Activated CD8-positive, alpha-beta T cell treated with anti-CD3 and anti-CD28 coated beads for 36 hours (primary cell): Measurements from ENCODE around the gene LPP. TPM values are rescaled to one million over a fixed set of nuclear protein-coding genes. Genes with fewer than 3 reads are reported as not detected.

ENCODE experiments used
- ATAC-seq: fragments of 200-7000 bp; cut with Tn5 transposase; one replicate; pipeline ENCODE4 v1.10.0; 2021; ENCODE audit warnings: mild to moderate bottlenecking, moderate library complexity
- CTCF ChIA-PET: fragments of 350-600 bp; sonication (Branson Sonifier 250); formaldehyde crosslinking; loops from one replicate; lab custom pipeline; 2021; ENCODE audit warnings: antibody characterized with exemption; lab: Charles Lee
- POLR2A ChIA-PET: fragments of 350-600 bp; sonication (Branson Sonifier 250); formaldehyde crosslinking; loops from one replicate; lab custom pipeline; 2021; ENCODE audit warnings: antibody characterized with exemption; lab: Charles Lee
- DNase-seq: peaks from one replicate; pipeline ENCODE4 v3.0.0-alpha.2; 2020
- H3K27ac Mint-ChIP-seq: one replicate; pipeline ENCODE4 v1.8.0; 2021; ENCODE audit warnings: mild to moderate bottlenecking, mixed read lengths
- H3K27me3 Mint-ChIP-seq: one replicate; pipeline ENCODE4 v1.8.0; 2021; ENCODE audit warnings: mixed read lengths
- H3K36me3 Mint-ChIP-seq: one replicate; pipeline ENCODE4 v1.8.0; 2021; ENCODE audit warnings: low read depth, mixed read lengths
- H3K4me1 Mint-ChIP-seq: one replicate; pipeline ENCODE4 v1.8.0; 2021; ENCODE audit warnings: low read depth, mixed read lengths
- H3K4me3 Mint-ChIP-seq: one replicate; pipeline ENCODE4 v1.8.0; 2021; ENCODE audit warnings: mild to moderate bottlenecking, moderate library complexity, mixed read lengths
- H3K9me3 Mint-ChIP-seq: one replicate; pipeline ENCODE4 v1.8.0; 2021; ENCODE audit warnings: mixed read lengths
- intact Hi-C: fragments of 100-400 bp; cut with micrococcal nuclease; formaldehyde crosslinking; loops from one replicate; pipeline ENCODE4 v1.10.0; 2022
- total RNA-seq, 2 experiments: library from RNA; stranded (reverse); gene quantifications; one replicate each; pipeline ENCODE4 v1.2.3, GENCODE V29; 2021
- TF ChIP-seq, protein P1 (sequence below): fragments of 200-600 bp; IDR thresholded peaks from one replicate; pipeline ENCODE4 v1.8.0; 2022; ENCODE audit warnings: antibody characterized with exemption, mild to moderate bottlenecking

The LPP gene
- total RNA-seq, 2 experiments from 2014 or later = 16.4 to 22.6 TPM

DNA sequence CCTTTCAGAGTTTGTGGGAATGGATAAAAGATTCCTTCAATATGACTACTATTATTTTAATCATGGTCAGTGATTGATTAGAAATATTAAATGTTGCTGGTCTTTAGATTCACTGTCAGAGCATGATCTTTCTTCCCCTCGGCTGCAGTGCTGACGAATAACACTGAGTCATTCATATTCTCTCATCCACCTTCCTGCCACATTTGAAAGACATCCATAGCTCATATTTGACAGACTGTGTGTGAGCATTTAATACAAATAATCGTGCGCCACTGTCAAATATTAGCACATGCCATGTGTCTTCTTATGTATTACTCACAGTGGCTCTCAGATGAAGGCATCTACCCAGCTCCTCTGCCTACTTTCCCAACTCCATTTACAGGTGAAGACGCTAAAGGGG is 541.3 kb downstream of the LPP start:
- no peak for DNase-seq
- H3K4me3 Mint-ChIP-seq = no peak overlapping the region
- POLR2A ChIA-PET = no interaction called here
- TF ChIP-seq, protein P1, sequence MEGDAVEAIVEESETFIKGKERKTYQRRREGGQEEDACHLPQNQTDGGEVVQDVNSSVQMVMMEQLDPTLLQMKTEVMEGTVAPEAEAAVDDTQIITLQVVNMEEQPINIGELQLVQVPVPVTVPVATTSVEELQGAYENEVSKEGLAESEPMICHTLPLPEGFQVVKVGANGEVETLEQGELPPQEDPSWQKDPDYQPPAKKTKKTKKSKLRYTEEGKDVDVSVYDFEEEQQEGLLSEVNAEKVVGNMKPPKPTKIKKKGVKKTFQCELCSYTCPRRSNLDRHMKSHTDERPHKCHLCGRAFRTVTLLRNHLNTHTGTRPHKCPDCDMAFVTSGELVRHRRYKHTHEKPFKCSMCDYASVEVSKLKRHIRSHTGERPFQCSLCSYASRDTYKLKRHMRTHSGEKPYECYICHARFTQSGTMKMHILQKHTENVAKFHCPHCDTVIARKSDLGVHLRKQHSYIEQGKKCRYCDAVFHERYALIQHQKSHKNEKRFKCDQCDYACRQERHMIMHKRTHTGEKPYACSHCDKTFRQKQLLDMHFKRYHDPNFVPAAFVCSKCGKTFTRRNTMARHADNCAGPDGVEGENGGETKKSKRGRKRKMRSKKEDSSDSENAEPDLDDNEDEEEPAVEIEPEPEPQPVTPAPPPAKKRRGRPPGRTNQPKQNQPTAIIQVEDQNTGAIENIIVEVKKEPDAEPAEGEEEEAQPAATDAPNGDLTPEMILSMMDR = no peak
- peak; percentile 30 for ATAC-seq
- no peak overlapping the region for H3K27ac Mint-ChIP-seq
- H3K27me3 Mint-ChIP-seq = no peaks in the 10 kb centered on the region
- no peaks in the 10 kb centered on the region for H3K36me3 Mint-ChIP-seq
- peaks cover 20% of the 10 kb centered on the region for H3K4me1 Mint-ChIP-seq
- no peaks in the 10 kb centered on the region for H3K9me3 Mint-ChIP-seq
- CTCF ChIA-PET = no interaction called here
- intact Hi-C loops = no loop called here

DNA sequence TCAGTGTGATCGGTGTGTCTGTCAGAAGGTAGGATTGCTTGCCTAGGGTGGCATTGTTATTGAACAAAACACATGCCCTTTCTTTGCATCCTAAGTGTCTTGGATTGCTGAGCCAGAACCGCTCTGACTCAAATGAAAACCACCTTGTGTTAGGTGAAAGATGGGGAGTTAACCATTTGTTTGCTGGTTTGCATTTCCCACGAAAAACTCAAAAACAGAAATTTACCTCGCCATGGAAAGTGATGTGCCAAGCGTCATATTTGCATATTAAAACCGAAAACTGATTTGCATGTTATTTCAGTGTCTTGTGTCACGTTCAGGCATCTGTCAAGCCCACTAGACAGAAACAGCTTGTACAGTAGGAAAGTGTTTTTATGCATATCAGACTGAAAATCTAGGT is 543.2 kb downstream of the LPP start:
- TF ChIP-seq, protein P1 = no peak
- ChIA-PET CTCF (interaction anchor here (1.3 kb wide), 1 partner anchor 956 kb away, joined by 5 read pairs; no protein-coding TSS in a partner anchor), POLR2A (no interaction called here)
- intact Hi-C loops = no loop called here
- Mint-ChIP-seq H3K4me1 (peaks cover 33% of the 10 kb centered on the region), H3K4me3 (no peak overlapping the region), H3K27me3 (no peaks in the 10 kb centered on the region), H3K27ac (no peak overlapping the region), H3K9me3 (no peaks in the 10 kb centered on the region), H3K36me3 (no peaks in the 10 kb centered on the region)
- peak; percentile 27 for DNase-seq
- no peak for ATAC-seq

DNA sequence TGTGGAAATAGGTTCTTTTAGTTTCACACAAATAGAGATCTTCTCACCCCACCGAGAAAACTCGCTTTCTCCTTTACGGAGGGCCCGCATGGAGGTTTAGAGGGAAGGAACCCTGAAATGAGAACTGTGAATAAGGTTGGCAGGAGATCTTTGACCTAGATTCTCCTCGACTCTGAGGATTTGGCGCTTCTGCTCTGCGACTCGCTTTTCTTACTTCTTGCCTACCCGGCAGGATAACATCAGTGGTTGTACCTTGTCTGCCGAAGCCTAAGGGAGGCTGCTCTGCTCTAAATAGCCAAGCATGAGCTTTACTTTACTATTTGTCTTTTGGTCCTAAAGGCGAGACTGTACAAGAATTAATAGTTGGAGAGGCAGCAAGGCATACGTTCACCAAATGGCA is 544.5 kb downstream of the LPP start:
- TF ChIP-seq, protein P1 = no peak
- H3K27ac Mint-ChIP-seq = no peak overlapping the region
- no peaks in the 10 kb centered on the region for H3K27me3 Mint-ChIP-seq
- ChIA-PET POLR2A (no interaction called here), CTCF (interaction anchor here (0.8 to 1.3 kb wide), 3 partner anchors 9 to 958 kb away, joined by 3 to 5 read pairs (median 3); no protein-coding TSS in a partner anchor)
- H3K9me3 Mint-ChIP-seq = no peaks in the 10 kb centered on the region
- intact Hi-C loops = no loop called here
- no peaks in the 10 kb centered on the region for H3K36me3 Mint-ChIP-seq
- H3K4me1 Mint-ChIP-seq = peaks cover 35% of the 10 kb centered on the region
- no peak for ATAC-seq
- DNase-seq = no peak
- H3K4me3 Mint-ChIP-seq = no peak overlapping the region

DNA sequence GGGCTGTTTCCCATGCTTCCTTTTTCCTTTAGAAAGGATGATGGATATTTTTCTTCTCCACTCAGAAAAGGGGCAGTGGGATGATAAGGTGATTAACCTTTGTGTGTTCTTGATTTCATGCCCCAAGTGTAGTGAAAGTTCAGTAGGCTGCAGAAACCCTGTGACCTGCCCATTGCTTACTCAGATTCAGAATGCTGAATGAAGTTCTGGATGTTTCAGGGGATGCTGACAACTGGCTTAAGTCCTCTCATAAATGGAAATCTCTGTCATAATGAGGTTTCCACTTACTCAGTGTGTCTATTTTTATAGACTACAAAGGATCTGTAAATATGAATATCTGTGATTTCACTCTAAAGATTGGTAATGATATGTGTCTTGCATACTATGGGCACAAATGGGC is 546.5 kb downstream of the LPP start:
- H3K4me1 Mint-ChIP-seq = peaks cover 31% of the 10 kb centered on the region
- CTCF ChIA-PET = no interaction called here
- peak; percentile 84 for ATAC-seq

DNA sequence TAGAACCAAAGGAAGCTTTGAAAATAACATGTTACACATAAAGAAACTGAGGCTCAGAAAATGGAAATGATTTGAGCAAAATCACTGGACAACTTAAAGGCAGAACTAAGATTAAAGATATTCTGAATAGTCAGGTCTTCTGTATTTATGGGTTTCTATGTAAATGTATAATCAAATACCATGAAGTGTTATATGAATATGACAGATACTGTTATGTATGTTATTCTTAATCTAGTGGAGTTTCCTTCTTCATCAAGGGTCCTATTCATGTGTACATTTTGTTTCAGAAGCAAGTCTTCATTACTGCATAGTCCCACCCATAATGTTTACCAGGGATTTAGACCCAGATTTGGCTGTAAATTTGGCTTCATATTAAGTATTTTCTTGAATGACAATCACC is 547.0 kb downstream of the LPP start:
- H3K27me3 Mint-ChIP-seq = no peaks in the 10 kb centered on the region
- no peaks in the 10 kb centered on the region for H3K9me3 Mint-ChIP-seq
- POLR2A ChIA-PET = no interaction called here
- CTCF ChIA-PET = no interaction called here
- H3K36me3 Mint-ChIP-seq = no peaks in the 10 kb centered on the region
- intact Hi-C loops = no loop called here
- DNase-seq (no peak), ATAC-seq (no peak)
- H3K4me1 Mint-ChIP-seq = peaks cover 28% of the 10 kb centered on the region
- no peak overlapping the region for H3K4me3 Mint-ChIP-seq
- TF ChIP-seq, protein P1 = no peak
- H3K27ac Mint-ChIP-seq = peak overlapping the region; percentile 36

More for the DNA sequence above, 546.5 kb downstream of the LPP start:
- Mint-ChIP-seq H3K36me3 (no peaks in the 10 kb centered on the region), H3K4me3 (no peak overlapping the region), H3K9me3 (no peaks in the 10 kb centered on the region), H3K27ac (peak overlapping the region; percentile 36), H3K27me3 (no peaks in the 10 kb centered on the region)
- peak; percentile 48 for DNase-seq
- TF ChIP-seq, protein P1 = no peak
- intact Hi-C loops = no loop called here
- POLR2A ChIA-PET = no interaction called here
